Dendritic cell treated with granulocyte-macrophage colony-stimulating factor and Interleukin-4, amounts not matched to agents 40 ng/mL and 50 ng/mL, for 4 days (primary cell): ENCODE measurements around the gene CNIH3.

ENCODE experiments used
- H3K27ac Mint-ChIP-seq: one replicate; pipeline ENCODE4 v1.8.0; 2022; ENCODE audit warnings: mild to moderate bottlenecking, mixed read lengths
- H3K27me3 Mint-ChIP-seq: one replicate; pipeline ENCODE4 v1.8.0; 2022; ENCODE audit warnings: mild to moderate bottlenecking, mixed read lengths
- H3K36me3 Mint-ChIP-seq: one replicate; pipeline ENCODE4 v1.8.0; 2022; ENCODE audit warnings: low read depth, mixed read lengths
- H3K4me1 Mint-ChIP-seq: one replicate; pipeline ENCODE4 v1.8.0; 2022; ENCODE audit warnings: low read depth, mixed read lengths
- H3K4me3 Mint-ChIP-seq: one replicate; pipeline ENCODE4 v1.8.0; 2022; ENCODE audit warnings: mild to moderate bottlenecking, moderate library complexity, mixed read lengths
- H3K9me3 Mint-ChIP-seq: one replicate; pipeline ENCODE4 v1.8.0; 2022; ENCODE audit warnings: mixed read lengths
- intact Hi-C: fragments of 100-400 bp; cut with micrococcal nuclease; formaldehyde crosslinking; loops from one replicate; pipeline ENCODE4 v1.15.0; 2022

CNIH3 gene

DNA sequence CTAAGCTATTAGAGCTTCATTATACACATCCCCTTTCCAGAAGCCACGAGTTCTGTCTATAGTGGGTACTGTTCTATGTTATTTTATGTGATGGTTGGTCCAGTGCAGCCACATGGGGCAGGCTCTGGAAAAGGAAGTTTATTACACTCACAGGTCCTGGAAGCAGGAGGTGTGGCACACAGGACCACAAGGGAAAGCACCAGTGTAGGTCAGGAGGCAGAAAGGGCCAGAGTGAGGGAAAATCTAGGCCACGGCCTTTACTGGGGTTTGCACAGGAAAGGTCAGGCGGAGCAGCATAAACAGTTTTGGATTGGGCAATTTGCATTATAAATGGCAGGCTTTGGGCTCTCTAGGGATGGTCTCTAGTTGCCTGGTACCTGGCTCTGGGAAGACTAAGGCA, 21.8 kb upstream of the CNIH3 start:
- intact Hi-C loops: no loop called here

GRCh38 chr1:224594851-224595250, 21.3 kb upstream of the CNIH3 start:
- Mint-ChIP-seq H3K36me3 (no peaks in the 10 kb centered on the region), H3K9me3 (no peaks in the 10 kb centered on the region), H3K4me3 (no peak overlapping the region), H3K27ac (no peak overlapping the region), H3K27me3 (peaks cover 6% of the 10 kb centered on the region), H3K4me1 (peaks cover 28% of the 10 kb centered on the region)
- intact Hi-C loops: no loop called here

More for the DNA sequence above, 21.8 kb upstream of the CNIH3 start:
- Mint-ChIP-seq H3K9me3 (no peaks in the 10 kb centered on the region), H3K27me3 (peaks cover 6% of the 10 kb centered on the region), H3K4me3 (no peak overlapping the region), H3K27ac (no peak overlapping the region), H3K36me3 (no peaks in the 10 kb centered on the region), H3K4me1 (peaks cover 28% of the 10 kb centered on the region)

- Mint-ChIP-seq H3K27me3 (peaks cover 4% of the 10 kb centered on the region), H3K4me3 (no peak overlapping the region), H3K9me3 (peaks cover 10% of the 10 kb centered on the region), H3K4me1 (peaks cover 11% of the 10 kb centered on the region), H3K27ac (no peak overlapping the region), H3K36me3 (no peaks in the 10 kb centered on the region)
- intact Hi-C loops: no loop called here
Observed at GRCh38 chr1:224605482-224606181, 10.5 kb upstream of the CNIH3 start.

GRCh38 chr1:224607188-224608148, 8.6 kb upstream of the CNIH3 start:
- H3K4me3 Mint-ChIP-seq: no peak overlapping the region
- intact Hi-C loops: no loop called here
- no peaks in the 10 kb centered on the region for H3K36me3 Mint-ChIP-seq
- H3K27me3 Mint-ChIP-seq: peaks cover 4% of the 10 kb centered on the region
- no peak overlapping the region for H3K27ac Mint-ChIP-seq
- H3K4me1 Mint-ChIP-seq: peaks cover 11% of the 10 kb centered on the region
- H3K9me3 Mint-ChIP-seq: peaks cover 10% of the 10 kb centered on the region

- H3K9me3 Mint-ChIP-seq: peaks cover 10% of the 10 kb centered on the region
- H3K4me3 Mint-ChIP-seq: no peak overlapping the region
- H3K36me3 Mint-ChIP-seq: no peaks in the 10 kb centered on the region
- peaks cover 18% of the 10 kb centered on the region for H3K27me3 Mint-ChIP-seq
- H3K27ac Mint-ChIP-seq: no peak overlapping the region
- intact Hi-C loops: no loop called here
- peaks cover 11% of the 10 kb centered on the region for H3K4me1 Mint-ChIP-seq
Observed at GRCh38 chr1:224609333-224609732, 6.8 kb upstream of the CNIH3 start.

DNA sequence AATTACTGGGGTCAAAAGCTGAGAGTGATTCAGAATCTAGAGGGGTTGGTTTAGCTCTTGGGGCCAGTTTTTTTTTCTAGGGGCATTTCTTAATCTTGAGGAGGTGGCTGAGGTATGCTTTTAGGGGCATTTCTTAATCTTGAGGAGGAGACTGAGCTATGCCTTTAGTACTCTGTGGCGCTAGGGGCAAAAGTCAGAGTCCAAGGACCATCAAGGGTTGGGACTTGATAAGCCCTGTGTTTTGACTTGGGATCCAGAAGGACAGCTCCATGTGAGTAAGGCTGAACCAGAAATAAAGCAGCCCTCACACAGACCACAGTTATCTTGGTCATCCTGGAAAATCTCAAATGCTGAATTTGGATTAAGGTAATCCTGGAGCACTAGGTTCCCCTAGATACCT, 3.9 kb upstream of the CNIH3 start:
- Mint-ChIP-seq H3K4me1 (peaks cover 26% of the 10 kb centered on the region), H3K27ac (no peak overlapping the region), H3K36me3 (no peaks in the 10 kb centered on the region), H3K4me3 (no peak overlapping the region), H3K27me3 (peaks cover 41% of the 10 kb centered on the region), H3K9me3 (no peaks in the 10 kb centered on the region)
- intact Hi-C loops: loop anchor here (10.0 kb wide), 1 partner anchor 97 kb away; no protein-coding TSS in a partner anchor

DNA sequence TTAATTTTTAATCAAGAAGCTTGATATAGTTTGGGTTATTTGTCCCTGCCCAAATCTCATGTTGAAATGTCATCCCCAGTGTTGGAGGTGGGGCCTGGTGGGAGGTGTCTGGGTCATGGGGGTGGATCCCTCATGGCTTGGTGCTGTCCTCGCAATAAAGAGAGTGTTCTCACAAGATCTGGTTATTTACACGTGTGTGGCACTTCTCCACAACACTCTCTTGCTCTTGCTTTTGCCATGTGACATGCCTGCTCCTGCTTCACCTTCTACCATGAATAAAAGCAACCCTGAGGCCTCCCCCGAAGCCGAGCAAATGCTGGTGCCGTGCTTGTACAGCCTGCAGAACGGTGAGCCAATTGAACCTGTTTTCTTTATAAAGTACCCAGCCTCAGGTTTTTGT, 2.6 kb upstream of the CNIH3 start:
- Mint-ChIP-seq H3K4me1 (peaks cover 31% of the 10 kb centered on the region), H3K27ac (no peak overlapping the region), H3K36me3 (no peaks in the 10 kb centered on the region), H3K4me3 (no peak overlapping the region), H3K27me3 (peaks cover 54% of the 10 kb centered on the region), H3K9me3 (no peaks in the 10 kb centered on the region)
- intact Hi-C loops: loop anchor here (10.0 kb wide), 1 partner anchor 99 kb away; no protein-coding TSS in a partner anchor

DNA sequence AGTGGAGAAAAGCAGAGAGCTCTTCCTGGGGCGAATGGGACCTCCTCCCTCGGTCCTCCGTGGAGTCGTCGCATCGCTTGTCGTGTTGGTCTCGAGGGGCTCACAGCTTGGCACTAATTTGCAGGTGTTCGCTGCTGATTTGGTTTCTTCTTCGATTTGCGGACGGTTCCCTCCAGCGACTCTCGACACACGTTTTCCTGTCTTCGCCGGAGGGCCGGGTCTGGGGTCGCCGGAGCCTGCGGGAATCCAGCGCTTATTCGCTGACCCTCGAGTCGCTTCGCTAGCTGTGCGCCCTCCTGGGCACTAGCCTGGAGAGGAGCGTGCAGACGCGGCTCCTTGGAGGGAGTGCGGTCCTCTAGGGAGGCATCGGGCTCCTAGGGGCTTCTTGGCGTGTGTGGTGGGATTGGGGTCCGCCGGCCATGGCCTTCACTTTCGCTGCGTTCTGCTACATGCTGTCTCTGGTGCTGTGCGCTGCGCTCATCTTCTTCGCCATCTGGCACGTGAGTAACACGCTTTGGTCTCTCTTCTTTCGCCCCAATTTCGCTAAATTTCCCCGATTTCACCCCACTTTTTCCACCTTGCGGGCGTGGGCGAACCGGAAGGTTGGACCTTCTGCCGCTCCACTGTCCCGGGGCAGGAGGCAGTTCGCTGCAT, 766 bp downstream of the CNIH3 start:
- H3K4me1 Mint-ChIP-seq: peaks cover 27% of the 10 kb centered on the region
- intact Hi-C loops: loop anchor here (10.0 kb wide), 1 partner anchor 102 kb away; no protein-coding TSS in a partner anchor
- peak overlapping the region; percentile 76 for H3K4me3 Mint-ChIP-seq
- H3K9me3 Mint-ChIP-seq: no peaks in the 10 kb centered on the region
- no peak overlapping the region for H3K27ac Mint-ChIP-seq
- H3K36me3 Mint-ChIP-seq: no peaks in the 10 kb centered on the region
- peaks cover 74% of the 10 kb centered on the region for H3K27me3 Mint-ChIP-seq

DNA sequence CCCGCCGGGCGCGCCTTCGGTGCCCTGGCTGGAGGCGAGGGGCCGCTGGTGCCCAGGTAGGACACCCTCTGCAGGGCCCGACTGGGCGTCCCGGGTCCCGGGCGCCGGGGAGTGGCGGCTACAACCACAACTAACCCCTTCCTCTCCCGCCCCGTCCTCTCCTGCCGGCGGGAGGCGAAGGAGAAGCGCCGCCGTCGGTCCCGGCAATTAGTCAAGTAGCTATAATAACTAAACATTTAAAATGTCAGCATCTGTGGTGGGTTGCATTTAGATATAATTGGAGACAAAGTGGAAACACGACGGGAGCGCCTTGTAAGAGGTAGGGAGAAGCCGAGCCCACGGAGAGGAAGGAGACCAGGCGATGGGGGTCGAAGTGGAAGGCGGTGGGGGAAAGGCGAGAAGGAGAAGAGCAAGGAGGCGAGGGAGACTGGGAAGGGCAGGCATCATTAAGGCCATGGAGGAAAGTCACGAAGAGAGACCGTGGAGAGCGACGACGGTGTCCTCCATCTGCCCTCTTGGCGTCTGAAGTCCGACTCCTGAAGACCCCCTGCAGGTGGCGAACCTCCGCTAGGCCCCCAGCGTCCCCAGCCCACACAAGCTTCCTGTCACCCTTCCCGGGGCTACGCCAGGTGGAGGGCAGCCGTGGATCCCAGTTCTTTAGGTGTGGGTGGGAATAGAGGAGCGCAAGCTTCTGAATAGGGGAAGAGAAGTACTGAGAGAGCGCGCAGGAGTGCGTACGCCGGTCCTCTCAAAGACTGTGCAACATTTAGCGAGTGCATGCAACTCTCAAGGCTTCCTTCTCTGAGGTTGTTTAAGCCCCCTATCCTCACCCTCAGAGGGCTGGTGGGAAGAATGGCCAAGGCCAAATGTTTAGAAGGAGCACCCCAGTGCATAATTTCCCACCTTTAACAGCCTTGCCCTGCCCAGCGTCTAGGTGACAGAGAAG, 1.6 kb downstream of the CNIH3 start:
- peaks cover 77% of the 10 kb centered on the region for H3K27me3 Mint-ChIP-seq
- peaks cover 27% of the 10 kb centered on the region for H3K4me1 Mint-ChIP-seq
- intact Hi-C loops: loop anchor here (10.0 kb wide), 1 partner anchor 103 kb away; no protein-coding TSS in a partner anchor
- H3K4me3 Mint-ChIP-seq: peak overlapping the region; percentile 76
- H3K9me3 Mint-ChIP-seq: no peaks in the 10 kb centered on the region
- H3K36me3 Mint-ChIP-seq: no peaks in the 10 kb centered on the region
- no peak overlapping the region for H3K27ac Mint-ChIP-seq

- Mint-ChIP-seq H3K27ac (no peak overlapping the region), H3K27me3 (peaks cover 80% of the 10 kb centered on the region), H3K36me3 (no peaks in the 10 kb centered on the region), H3K4me3 (no peak overlapping the region), H3K9me3 (no peaks in the 10 kb centered on the region), H3K4me1 (peaks cover 42% of the 10 kb centered on the region)
- intact Hi-C loops: loop anchor here (10.0 kb wide), 1 partner anchor 104 kb away; no protein-coding TSS in a partner anchor
Observed at GRCh38 chr1:224619209-224619608, 3.1 kb downstream of the CNIH3 start.

DNA sequence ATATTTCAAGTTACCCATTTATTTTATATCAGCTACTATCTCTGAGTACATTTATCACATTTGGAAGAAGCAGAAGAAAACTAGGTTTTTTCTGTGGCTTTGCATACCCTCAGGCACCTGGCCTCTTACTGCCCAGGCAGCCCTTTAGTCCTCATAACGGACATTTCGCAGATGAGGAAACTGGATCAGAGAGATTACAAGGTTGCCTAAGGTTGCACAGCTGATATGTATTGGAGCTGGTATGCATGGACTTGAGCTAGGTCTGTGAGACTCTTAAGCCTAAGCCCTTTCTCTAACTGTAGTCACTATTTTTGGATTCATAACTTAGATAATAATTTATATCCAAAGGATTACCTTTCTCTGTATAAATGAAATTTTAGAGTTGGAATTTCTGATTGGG, 4.0 kb downstream of the CNIH3 start:
- H3K36me3 Mint-ChIP-seq: no peaks in the 10 kb centered on the region
- H3K9me3 Mint-ChIP-seq: no peaks in the 10 kb centered on the region
- intact Hi-C loops: no loop called here
- H3K4me1 Mint-ChIP-seq: peaks cover 45% of the 10 kb centered on the region
- no peak overlapping the region for H3K4me3 Mint-ChIP-seq
- H3K27ac Mint-ChIP-seq: no peak overlapping the region
- H3K27me3 Mint-ChIP-seq: peaks cover 78% of the 10 kb centered on the region

DNA sequence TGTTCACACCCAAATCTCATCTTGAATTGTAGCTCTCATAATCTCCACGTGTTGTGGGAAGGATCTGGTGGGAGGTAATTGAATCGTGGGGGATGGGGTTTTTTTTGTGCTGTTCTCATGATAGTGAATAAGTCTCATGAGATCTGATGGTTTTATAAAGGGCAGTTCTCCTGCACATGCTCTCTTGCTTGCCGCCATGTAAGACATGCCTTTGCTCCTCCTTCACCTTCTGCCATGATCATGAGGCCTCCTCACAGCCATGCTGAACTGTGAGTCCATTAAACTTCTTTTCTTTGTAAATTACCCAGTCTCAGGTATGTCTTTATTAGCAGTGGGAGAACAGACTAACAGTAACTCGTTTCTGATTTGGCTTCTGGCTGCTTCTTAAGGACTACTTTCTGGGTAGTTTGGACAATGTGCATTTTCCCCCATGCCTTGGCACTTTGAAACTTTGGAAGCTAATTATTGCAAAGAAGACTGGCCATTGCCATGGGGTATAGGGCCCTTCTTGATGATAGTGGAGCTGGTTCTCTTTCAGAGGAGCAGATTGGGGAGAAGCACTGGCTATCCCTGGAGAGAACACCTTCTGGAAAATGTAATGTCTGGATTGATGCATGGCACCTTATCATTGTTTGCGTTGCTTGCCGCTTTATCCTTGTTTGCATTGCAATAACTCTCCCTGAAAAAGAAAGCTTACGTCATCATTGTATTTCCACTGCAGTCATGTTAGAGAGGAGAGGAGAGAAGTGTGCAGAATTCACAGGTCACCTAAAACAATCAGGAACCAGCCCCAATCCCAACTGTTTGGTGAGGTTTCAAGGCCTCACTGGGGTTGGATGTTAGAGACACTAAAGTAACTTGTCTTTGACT, 5.9 kb downstream of the CNIH3 start:
- Mint-ChIP-seq H3K4me1 (peaks cover 32% of the 10 kb centered on the region), H3K36me3 (no peaks in the 10 kb centered on the region), H3K27me3 (peaks cover 63% of the 10 kb centered on the region), H3K27ac (no peak overlapping the region), H3K4me3 (no peak overlapping the region), H3K9me3 (no peaks in the 10 kb centered on the region)
- intact Hi-C loops: no loop called here
